Stimulated activated naive CD8-positive, alpha-beta T cell treated with anti-CD3 and anti-CD28 coated beads, Interleukin-15, Interleukin-2, amounts not matched to agents 100 ng/mL and 50 ng/mL, for 24 hours (primary cell): Measurements from ENCODE around the gene MTCL1.
"Not testable (repeated sequence)": the region's sequence is repeated elsewhere in the genome, so short reads cannot be mapped to it uniquely, and the experiment has no call there.

Experiments used
- H3K27ac Mint-ChIP-seq: one replicate; pipeline ENCODE4 v1.8.0; 2021; ENCODE audit warnings: mild to moderate bottlenecking, mixed read lengths
- H3K27me3 Mint-ChIP-seq: one replicate; pipeline ENCODE4 v1.8.0; 2021; ENCODE audit warnings: mixed read lengths
- H3K36me3 Mint-ChIP-seq: one replicate; pipeline ENCODE4 v1.8.0; 2021; ENCODE audit warnings: low read depth, mixed read lengths
- H3K4me1 Mint-ChIP-seq: one replicate; pipeline ENCODE4 v1.8.0; 2021; ENCODE audit warnings: low read depth, mixed read lengths
- H3K4me3 Mint-ChIP-seq: one replicate; pipeline ENCODE4 v1.8.0; 2021; ENCODE audit warnings: mild to moderate bottlenecking, mixed read lengths
- H3K9me3 Mint-ChIP-seq: one replicate; pipeline ENCODE4 v1.8.0; 2021; ENCODE audit warnings: mixed read lengths

The MTCL1 gene

DNA sequence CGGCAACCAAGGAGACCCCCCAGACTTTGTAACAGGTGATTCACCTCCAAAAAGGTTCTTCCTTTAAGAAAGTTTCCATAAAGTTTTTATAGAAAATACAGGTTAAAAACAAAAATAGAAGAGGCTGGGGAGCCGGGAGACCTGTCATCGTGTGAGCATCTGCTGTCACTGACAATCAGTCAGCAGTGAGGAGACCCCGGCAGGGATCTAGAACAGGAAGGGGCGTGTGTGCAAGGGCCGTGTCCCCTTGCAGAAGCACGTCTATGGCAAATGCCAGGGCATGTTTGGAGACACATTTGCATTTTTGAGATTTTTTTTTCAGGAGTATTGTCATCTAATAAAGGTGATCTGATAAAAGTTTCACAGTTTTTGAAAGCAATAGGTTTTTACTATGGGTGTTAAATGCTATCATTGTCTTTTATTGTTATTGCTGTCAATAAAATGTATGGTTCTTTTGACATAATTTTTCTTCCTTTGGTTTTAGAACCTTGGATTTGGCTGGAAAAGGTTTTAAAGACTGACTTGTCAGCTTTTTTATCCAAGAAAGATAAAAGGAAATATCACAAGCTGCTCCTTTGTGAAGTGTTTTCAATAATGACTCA is 52.1 kb downstream of the MTCL1 start:
- Mint-ChIP-seq H3K4me1 (peaks cover 33% of the 10 kb centered on the region), H3K4me3 (no peak overlapping the region), H3K27me3 (peaks cover 7% of the 10 kb centered on the region), H3K9me3 (peaks cover 8% of the 10 kb centered on the region), H3K27ac (no peak overlapping the region), H3K36me3 (no peaks in the 10 kb centered on the region)

DNA sequence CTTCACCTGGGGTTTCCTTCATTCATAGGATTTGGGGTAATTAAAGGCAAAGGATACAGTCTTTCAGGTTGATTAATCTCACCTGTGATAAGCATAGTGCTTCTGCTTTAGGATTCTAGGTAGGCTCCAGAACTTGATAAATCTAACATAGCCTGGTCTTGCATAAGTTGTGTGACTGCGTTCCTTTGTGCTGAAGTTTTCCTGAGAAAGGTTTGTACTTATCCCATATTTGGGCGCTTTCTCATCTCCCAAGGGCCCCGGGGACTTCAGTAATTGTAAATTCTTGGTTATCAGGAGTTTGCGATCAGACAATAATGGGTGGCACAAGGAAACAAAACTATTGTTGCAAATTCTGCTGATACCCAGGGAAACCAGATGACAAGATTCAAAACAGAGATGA is 53.1 kb downstream of the MTCL1 start:
- peaks cover 10% of the 10 kb centered on the region for H3K9me3 Mint-ChIP-seq
- H3K27ac Mint-ChIP-seq = no peak overlapping the region
- H3K4me3 Mint-ChIP-seq = no peak overlapping the region
- no peaks in the 10 kb centered on the region for H3K36me3 Mint-ChIP-seq
- peaks cover 7% of the 10 kb centered on the region for H3K27me3 Mint-ChIP-seq
- peaks cover 33% of the 10 kb centered on the region for H3K4me1 Mint-ChIP-seq

DNA sequence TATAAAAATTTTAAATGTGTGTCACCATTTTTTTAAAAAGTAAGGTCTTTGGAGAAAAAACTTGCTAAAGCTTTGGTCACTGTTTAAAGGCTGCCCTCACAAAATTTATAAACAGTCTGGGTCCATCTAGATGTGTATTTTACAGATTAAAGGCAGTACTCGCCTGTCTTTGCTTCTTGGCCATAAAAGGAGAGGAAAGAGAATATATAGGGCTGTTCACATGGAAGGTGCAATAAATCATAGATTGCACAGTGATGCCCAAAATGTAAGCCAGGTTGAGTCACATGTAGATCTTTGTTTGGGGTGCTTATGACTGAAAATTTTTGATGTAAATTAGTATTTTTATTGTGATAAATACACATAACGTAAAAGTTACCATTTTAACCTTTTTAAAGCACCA is 55.6 kb downstream of the MTCL1 start:
- Mint-ChIP-seq H3K9me3 (peaks cover 10% of the 10 kb centered on the region), H3K27me3 (peaks cover 7% of the 10 kb centered on the region), H3K4me1 (peaks cover 15% of the 10 kb centered on the region), H3K36me3 (no peaks in the 10 kb centered on the region), H3K4me3 (no peak overlapping the region), H3K27ac (no peak overlapping the region)

DNA sequence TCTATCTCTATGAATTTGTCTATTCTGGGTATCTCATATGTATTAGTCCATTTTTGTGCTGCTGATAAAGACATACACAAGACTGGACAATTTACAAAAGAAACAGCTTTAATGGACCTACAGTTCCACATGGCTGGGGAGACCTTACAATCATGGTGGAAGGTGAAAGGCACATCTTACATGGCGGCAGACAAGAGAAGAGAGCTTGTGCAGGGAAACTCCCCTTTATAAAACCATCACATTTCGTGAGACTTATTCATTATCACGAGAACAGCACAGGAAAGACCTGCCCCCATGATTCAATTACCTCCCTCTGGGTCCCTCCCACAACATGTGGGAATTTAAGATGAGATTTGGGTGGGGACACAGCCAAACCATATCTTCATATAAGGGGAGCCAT is 56.2 kb downstream of the MTCL1 start:
- not testable (repeated sequence) for H3K4me3 Mint-ChIP-seq, H3K36me3 Mint-ChIP-seq, H3K27ac Mint-ChIP-seq, H3K27me3 Mint-ChIP-seq
- H3K4me1 Mint-ChIP-seq = peaks cover 10% of the 10 kb centered on the region
- peaks cover 10% of the 10 kb centered on the region for H3K9me3 Mint-ChIP-seq

DNA sequence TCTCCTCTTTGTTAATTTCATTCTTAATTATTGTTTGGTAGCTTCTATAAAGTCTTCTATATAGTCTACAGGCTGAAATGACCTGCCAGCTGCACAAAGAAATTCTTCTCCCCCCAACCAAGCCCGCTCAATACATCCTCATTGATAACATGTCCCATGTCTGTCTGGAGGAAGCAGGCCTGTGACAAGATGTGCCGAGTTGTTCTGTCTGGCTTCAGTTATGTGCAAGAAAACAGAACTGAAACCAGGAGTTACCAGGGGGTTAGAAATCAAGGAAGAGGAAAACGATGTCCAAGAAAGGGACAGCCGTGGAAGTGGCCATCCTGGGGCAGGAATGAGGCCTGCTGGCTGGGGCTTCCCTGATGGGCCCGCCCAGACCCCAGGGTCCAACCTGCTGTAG is 57.6 kb downstream of the MTCL1 start:
- Mint-ChIP-seq H3K9me3 (peaks cover 10% of the 10 kb centered on the region), H3K36me3 (no peaks in the 10 kb centered on the region), H3K4me1 (no peaks in the 10 kb centered on the region), H3K4me3 (no peak overlapping the region), H3K27ac (no peak overlapping the region), H3K27me3 (peaks cover 7% of the 10 kb centered on the region)

DNA sequence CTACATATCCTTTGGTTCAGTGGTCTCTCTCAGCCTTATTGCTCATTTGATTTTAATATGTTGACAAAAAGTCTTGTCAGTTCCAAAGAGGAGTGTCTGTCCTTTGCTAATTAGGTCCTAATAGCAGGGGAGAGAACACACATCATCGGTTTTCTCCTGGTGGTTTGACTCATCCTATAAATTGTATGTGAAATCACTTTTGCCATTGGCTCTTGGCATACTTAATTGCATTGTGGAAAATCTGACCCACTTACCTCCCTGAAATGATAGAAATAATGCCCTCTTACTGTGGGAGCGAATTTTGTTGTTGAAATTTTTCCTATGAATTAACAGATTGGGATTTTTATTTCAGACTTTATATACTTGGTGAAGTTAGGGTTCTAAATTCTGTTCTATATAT is 58.3 kb downstream of the MTCL1 start:
- Mint-ChIP-seq H3K4me1 (no peaks in the 10 kb centered on the region), H3K36me3 (no peaks in the 10 kb centered on the region), H3K4me3 (no peak overlapping the region), H3K27ac (no peak overlapping the region), H3K9me3 (peaks cover 10% of the 10 kb centered on the region), H3K27me3 (peaks cover 2% of the 10 kb centered on the region)

DNA sequence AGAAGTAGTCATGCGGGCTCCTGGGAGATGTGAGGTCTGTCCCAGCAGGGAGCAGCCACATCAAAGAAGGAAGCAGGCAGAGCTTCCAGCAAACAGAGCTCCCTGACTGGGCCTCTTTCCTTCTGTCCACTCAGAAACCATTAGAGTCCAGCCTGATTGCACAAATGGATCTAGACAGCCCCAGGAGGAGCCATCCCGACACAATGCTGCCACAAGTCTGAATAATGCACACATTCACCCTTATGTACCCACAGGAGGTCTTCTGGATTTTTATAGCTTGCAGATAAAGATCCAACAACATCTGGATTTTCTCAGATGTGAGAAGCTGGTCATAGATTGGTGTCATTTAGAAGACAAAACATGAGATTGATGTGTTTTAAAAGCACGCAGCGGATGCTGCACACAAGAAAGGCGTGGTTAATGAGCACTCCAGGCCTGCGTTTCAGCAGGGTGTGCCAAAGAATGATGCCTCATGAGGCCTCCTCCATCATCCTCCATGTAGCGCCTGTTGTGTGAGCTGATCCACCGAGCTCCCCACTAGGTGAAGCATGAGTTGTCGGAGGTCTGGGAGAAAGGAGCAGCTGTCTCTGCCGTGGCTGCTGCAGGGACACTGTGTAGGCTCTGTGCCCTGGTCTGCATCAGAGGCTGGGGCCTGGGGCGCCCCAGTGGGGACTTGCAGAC is 60.6 kb downstream of the MTCL1 start:
- H3K36me3 Mint-ChIP-seq = no peaks in the 10 kb centered on the region
- H3K27me3 Mint-ChIP-seq = no peaks in the 10 kb centered on the region
- H3K4me3 Mint-ChIP-seq = no peak overlapping the region
- H3K27ac Mint-ChIP-seq = no peak overlapping the region
- H3K4me1 Mint-ChIP-seq = no peaks in the 10 kb centered on the region
- peaks cover 10% of the 10 kb centered on the region for H3K9me3 Mint-ChIP-seq

DNA sequence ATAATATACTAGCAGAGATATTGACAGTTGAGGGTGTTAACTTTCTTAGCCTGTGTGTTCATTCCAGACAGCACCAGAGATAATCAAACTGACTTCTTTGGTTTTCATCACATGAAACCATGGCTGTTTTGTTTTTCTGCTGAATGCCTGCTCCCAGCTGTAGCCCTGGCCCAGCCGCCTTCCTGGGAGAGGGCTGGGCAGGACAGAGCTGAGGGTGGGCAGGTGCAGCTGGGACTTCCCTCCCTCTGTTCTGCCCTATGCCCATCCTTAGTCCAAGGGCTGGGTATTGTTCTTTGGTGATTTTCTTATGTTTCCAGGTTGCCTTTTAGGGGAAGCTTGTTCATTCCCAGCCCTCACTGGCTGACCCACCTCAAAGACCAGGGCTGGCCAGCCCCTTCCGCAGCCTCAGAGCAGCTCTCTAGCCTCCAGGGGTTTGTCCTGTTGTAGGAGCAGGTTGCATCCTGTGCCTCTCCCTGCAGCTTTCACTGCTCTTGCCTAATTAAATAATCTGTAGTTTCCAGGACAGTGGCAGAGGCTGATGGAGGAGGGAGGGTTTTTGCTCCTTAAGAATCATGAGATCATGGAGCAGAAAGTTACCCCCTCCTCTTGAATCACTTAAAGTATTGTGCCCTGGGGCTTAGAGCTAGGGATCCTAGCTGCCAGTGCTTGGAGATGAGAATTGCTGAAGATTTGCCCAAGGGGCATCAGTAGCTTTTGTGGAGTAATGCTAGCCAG is 61.4 kb downstream of the MTCL1 start:
- Mint-ChIP-seq H3K36me3 (no peaks in the 10 kb centered on the region), H3K4me3 (no peak overlapping the region), H3K27ac (no peak overlapping the region), H3K4me1 (no peaks in the 10 kb centered on the region), H3K9me3 (peaks cover 6% of the 10 kb centered on the region), H3K27me3 (no peaks in the 10 kb centered on the region)

DNA sequence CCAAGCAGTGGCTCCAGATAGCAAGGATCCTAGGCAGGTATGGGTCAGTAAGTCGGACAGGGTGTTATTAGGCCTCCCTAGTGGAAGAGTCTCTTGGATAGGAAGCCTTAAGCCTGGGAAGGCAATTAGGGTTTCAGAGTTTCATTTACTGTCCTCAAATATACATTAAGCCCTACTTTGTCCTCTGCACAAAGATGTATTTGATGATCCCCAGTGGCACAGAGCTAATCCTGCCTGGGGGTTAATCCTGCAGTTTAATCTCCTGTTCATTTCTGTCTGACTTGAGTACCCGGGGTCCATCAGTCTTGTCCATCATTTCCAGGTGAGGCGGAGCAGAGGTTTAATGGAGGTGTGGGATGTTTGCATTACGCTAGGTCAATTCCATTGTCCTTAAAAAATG is 62.0 kb downstream of the MTCL1 start:
- H3K9me3 Mint-ChIP-seq = peaks cover 4% of the 10 kb centered on the region
- H3K27ac Mint-ChIP-seq = no peak overlapping the region
- no peaks in the 10 kb centered on the region for H3K36me3 Mint-ChIP-seq
- H3K4me3 Mint-ChIP-seq = no peak overlapping the region
- no peaks in the 10 kb centered on the region for H3K27me3 Mint-ChIP-seq
- H3K4me1 Mint-ChIP-seq = no peaks in the 10 kb centered on the region

DNA sequence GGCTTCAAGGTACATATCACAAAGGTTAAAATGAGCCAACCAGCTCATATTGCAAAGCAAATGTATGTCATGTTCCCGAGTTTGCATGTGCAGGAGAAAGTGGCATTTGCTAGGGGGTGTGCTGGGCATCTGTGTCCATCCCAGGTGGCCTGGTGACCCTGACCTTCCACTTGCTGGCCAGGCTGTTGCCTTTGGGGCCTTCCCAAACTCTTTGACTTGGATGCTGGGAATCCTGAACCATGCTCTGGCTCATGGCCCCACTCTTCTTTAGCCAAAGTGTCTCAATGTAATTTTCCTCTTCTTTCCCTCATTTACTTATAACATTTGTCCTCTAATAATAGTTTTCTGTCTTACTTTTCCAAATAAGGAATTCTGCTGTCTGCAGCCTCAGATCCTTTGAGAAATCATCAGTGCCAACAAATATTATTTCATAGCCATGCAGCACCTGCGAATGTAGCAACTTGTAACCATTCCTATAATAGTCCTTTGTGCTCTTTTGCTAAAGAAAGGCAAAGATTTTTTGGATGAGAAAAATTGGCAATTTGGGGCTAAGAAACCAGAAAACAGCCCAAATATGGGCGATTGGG is 64.2 kb downstream of the MTCL1 start:
- Mint-ChIP-seq H3K27me3 (no peaks in the 10 kb centered on the region), H3K36me3 (no peaks in the 10 kb centered on the region), H3K4me1 (no peaks in the 10 kb centered on the region), H3K9me3 (no peaks in the 10 kb centered on the region), H3K27ac (no peak overlapping the region), H3K4me3 (no peak overlapping the region)

DNA sequence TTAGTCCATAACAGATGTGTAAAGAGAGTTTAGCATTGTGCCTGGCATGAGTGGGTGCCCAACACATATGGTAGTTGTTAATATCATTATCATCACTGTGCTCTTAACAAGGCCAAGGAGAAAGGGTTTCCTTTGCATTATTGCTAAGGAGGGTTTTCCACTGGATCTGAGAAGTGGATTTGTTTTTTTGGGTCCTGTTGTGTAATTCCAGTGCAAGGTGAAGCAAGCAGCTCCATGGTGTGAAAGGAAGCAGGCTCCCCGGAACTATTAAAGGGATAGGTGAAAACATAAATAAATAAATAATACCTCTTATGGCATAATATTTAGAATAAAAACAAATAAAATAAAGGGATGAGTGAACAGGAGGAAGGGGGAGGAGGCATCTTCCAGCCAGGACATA is 65.3 kb downstream of the MTCL1 start:
- Mint-ChIP-seq H3K4me1 (no peaks in the 10 kb centered on the region), H3K9me3 (no peaks in the 10 kb centered on the region), H3K36me3 (no peaks in the 10 kb centered on the region), H3K27me3 (no peaks in the 10 kb centered on the region), H3K4me3 (no peak overlapping the region), H3K27ac (no peak overlapping the region)

DNA sequence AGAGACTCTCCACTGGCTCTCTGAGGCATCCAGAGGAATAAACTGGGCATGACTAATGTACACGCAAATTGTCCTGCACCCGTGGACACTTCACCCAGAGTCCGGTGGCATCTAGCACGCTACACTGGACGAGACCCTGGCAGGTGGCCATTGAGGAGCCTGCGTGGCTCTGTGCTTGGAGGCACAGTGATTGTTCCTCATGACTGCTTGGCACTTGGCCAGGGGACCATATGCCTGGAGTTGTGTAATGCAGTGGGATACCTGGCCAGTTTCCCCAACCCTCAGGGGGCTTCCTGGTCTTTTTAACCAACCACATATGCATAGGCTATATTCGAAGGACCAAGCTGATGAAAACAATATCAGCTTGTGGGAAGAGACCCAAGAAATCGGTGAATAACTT is 66.6 kb downstream of the MTCL1 start:
- no peak overlapping the region for H3K27ac Mint-ChIP-seq
- no peak overlapping the region for H3K4me3 Mint-ChIP-seq
- no peaks in the 10 kb centered on the region for H3K27me3 Mint-ChIP-seq
- H3K36me3 Mint-ChIP-seq = no peaks in the 10 kb centered on the region
- H3K4me1 Mint-ChIP-seq = no peaks in the 10 kb centered on the region
- H3K9me3 Mint-ChIP-seq = no peaks in the 10 kb centered on the region

DNA sequence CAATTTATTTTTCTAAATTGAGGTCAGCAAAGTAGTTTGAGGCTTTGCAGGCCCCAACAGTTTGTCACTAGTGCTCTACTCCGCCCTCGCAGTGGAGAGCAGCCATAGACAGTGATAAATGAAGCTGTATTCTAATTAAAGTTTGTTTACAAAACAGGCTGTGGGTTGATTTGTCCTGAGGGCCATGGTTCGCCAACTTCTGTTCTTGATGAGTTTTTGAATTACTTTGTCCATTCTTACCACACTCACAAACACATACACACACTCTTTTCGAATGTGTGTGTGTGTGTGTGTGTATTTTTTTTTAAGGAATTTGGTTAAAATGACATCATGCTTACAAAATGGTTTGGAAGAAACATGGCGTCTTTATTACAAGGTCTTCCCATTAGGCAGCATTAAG is 68.6 kb downstream of the MTCL1 start:
- Mint-ChIP-seq H3K27me3 (no peaks in the 10 kb centered on the region), H3K36me3 (no peaks in the 10 kb centered on the region), H3K27ac (no peak overlapping the region), H3K9me3 (no peaks in the 10 kb centered on the region), H3K4me3 (no peak overlapping the region), H3K4me1 (no peaks in the 10 kb centered on the region)

DNA sequence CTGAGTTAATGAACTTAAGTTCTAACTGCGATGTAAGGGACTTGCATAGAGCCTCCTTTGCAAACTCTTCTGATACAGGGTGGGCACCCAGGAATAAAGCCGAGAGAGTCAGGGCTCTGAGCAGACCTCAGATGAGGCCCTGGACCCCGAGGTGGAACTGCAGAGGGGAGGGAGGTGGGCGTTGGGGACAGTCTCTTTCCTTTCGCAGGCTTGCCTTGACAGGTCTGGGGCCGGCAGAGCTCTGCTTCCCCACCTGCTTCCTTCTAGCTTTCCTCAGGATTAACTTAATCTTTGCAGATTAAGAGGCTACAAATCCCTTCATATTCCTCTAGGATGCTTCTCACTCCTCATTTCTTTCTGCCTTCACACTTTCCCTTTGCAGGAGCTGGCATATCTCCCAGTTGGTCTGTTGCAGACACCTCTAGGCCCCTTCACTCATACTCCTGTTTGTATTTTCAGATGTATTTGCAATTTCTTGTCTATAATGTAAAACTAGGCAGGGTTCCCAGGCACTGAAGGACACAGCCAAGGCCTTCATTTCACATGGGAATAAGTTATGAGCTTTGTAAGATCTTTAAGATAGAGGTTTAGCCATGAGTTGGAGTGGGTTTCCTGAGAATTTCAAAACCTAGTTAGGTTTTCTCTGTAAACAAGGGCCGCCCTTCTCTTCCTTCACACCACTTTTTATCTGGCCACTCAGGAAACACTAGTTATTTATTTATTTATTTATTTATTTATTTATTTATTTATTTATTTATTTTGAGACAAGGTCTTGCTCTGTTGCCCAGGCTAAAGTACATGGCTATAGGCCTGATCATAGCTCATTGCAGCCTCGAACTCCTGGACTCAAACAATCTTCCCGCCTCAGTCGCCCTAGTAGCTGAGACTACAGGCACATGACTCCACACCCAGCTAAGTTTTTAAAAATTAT is 70.9 kb downstream of the MTCL1 start:
- Mint-ChIP-seq H3K27ac (no peak overlapping the region), H3K4me3 (no peak overlapping the region), H3K36me3 (no peaks in the 10 kb centered on the region), H3K9me3 (no peaks in the 10 kb centered on the region), H3K27me3 (no peaks in the 10 kb centered on the region), H3K4me1 (no peaks in the 10 kb centered on the region)
